SK-N-MC (cell line): ENCODE results near the gene PRAMEF11.
"Not testable (repeated sequence)": the region's sequence is repeated elsewhere in the genome, so short reads cannot be mapped to it uniquely, and the experiment has no call there.

Experiments used
- DNase-seq: peaks from one replicate; pipeline ENCODE4 v3.0.0-alpha.2; 2011; ENCODE audit warnings: low read depth, low spot score
- H3K27ac ChIP-seq: fragments of 200-600 bp; sonication (generic); 2 replicates; pipeline ENCODE4 v1.5.1; 2016; ENCODE audit warnings: mixed run types
- H3K36me3 ChIP-seq: fragments of 200-600 bp; sonication (generic); 2 replicates; pipeline ENCODE4 v1.6.1; 2017; ENCODE audit warnings: antibody characterized with exemption, low read length, mixed read lengths; ENCODE audit not compliant: insufficient read depth
- H3K4me3 ChIP-seq: fragments of 200-600 bp; sonication (generic); 2 replicates; pipeline ENCODE4 v1.5.1; 2016
- H3K9ac ChIP-seq: fragments of 200-600 bp; sonication (generic); 2 replicates; pipeline ENCODE4 v1.8.0; 2017; ENCODE audit warnings: mixed run types, mixed read lengths; ENCODE audit not compliant: insufficient read length
- H3K9me3 ChIP-seq: fragments of 200-600 bp; sonication (generic); 2 replicates; pipeline ENCODE4 v1.6.1; 2017; ENCODE audit warnings: low read depth, mild to moderate bottlenecking, antibody characterized with exemption, low read length, moderate library complexity, mixed read lengths
- EZH2 ChIP-seq: fragments of 200-600 bp; sonication (generic); IDR thresholded peaks from one replicate; pipeline ENCODE4 v1.6.1; 2017; ENCODE audit warnings: antibody characterized with exemption
- FOXP2 ChIP-seq: optimal IDR thresholded peaks from 2 replicates; pipeline ENCODE3; 2011; ENCODE audit warnings: mild to moderate bottlenecking, moderate library complexity; ENCODE audit not compliant: insufficient read depth; ENCODE audit errors: extremely low read length, control extremely low read depth
- POLR2AphosphoS5 ChIP-seq: IDR thresholded peaks from 2 replicates; pipeline ENCODE4 v1.6.1; 2012; ENCODE audit warnings: mild to moderate bottlenecking, low read depth, low read length, borderline replicate concordance

Gene PRAMEF11

GRCh38 chr1:12809933-12810332, 21.3 kb downstream of the PRAMEF11 start:
- Histone ChIP-seq H3K36me3 (no peaks in the 10 kb centered on the region), H3K27ac (no peak overlapping the region), H3K4me3 (no peak overlapping the region), H3K9me3 (no peaks in the 10 kb centered on the region), H3K9ac (no peak overlapping the region)
- TF ChIP-seq EZH2 = no peak
- TF ChIP-seq FOXP2 = no peak
- TF ChIP-seq POLR2AphosphoS5 = no peak
- no peak for DNase-seq

GRCh38 chr1:12799730-12800129, 31.5 kb downstream of the PRAMEF11 start:
- TF ChIP-seq POLR2AphosphoS5 = no peak
- no peak for TF ChIP-seq EZH2
- no peak for TF ChIP-seq FOXP2
- no peak overlapping the region for H3K9ac ChIP-seq
- no peaks in the 10 kb centered on the region for H3K36me3 ChIP-seq
- no peak for DNase-seq
- no peaks in the 10 kb centered on the region for H3K9me3 ChIP-seq
- no peak overlapping the region for H3K4me3 ChIP-seq
- H3K27ac ChIP-seq = no peak overlapping the region

GRCh38 chr1:12798911-12799310, 32.3 kb downstream of the PRAMEF11 start:
- H3K9me3 ChIP-seq = no peaks in the 10 kb centered on the region
- H3K36me3 ChIP-seq = no peaks in the 10 kb centered on the region
- DNase-seq = no peak
- no peak overlapping the region for H3K9ac ChIP-seq
- no peak overlapping the region for H3K4me3 ChIP-seq
- no peak for TF ChIP-seq POLR2AphosphoS5
- no peak for TF ChIP-seq EZH2
- TF ChIP-seq FOXP2 = no peak
- no peak overlapping the region for H3K27ac ChIP-seq

GRCh38 chr1:12791097-12791496, 40.1 kb downstream of the PRAMEF11 start, which contains the start of gene PRAMEF1:
Gene PRAMEF1 (plus strand): TSS chr1:12791397. CDS start chr1:12793228, 1,831 bp downstream.
- not testable (repeated sequence) for H3K27ac ChIP-seq, H3K9me3 ChIP-seq, H3K36me3 ChIP-seq, H3K4me3 ChIP-seq, H3K9ac ChIP-seq, DNase-seq

- H3K27ac ChIP-seq, H3K9ac ChIP-seq, H3K9me3 ChIP-seq, H3K36me3 ChIP-seq, DNase-seq, H3K4me3 ChIP-seq: not testable (repeated sequence)
Measured at GRCh38 chr1:12784729-12785128, 46.5 kb downstream of the PRAMEF11 start.

- H3K4me3 ChIP-seq, H3K9me3 ChIP-seq, DNase-seq: not testable (repeated sequence)
Measured at GRCh38 chr1:12783783-12784182, 47.4 kb downstream of the PRAMEF11 start.

GRCh38 chr1:12781488-12781887, 49.7 kb downstream of the PRAMEF11 start:
- H3K27ac ChIP-seq, H3K9me3 ChIP-seq, H3K36me3 ChIP-seq, H3K9ac ChIP-seq, H3K4me3 ChIP-seq, DNase-seq: not testable (repeated sequence)

More at GRCh38 chr1:12783783-12784182, 47.4 kb downstream of the PRAMEF11 start:
- not testable (repeated sequence) for H3K36me3 ChIP-seq, H3K9ac ChIP-seq, H3K27ac ChIP-seq

- no peak overlapping the region for H3K4me3 ChIP-seq
- H3K9ac ChIP-seq = no peak overlapping the region
- no peaks in the 10 kb centered on the region for H3K36me3 ChIP-seq
- no peak for DNase-seq
- H3K9me3 ChIP-seq = no peaks in the 10 kb centered on the region
- H3K27ac ChIP-seq = no peak overlapping the region
- TF ChIP-seq EZH2 = no peak
- TF ChIP-seq FOXP2 = no peak
- TF ChIP-seq POLR2AphosphoS5 = no peak
Measured at GRCh38 chr1:12778907-12779306, 52.3 kb downstream of the PRAMEF11 start.

- TF ChIP-seq FOXP2 = no peak
- TF ChIP-seq EZH2 = no peak
- no peak for TF ChIP-seq POLR2AphosphoS5
- Histone ChIP-seq H3K9ac (no peak overlapping the region), H3K9me3 (no peaks in the 10 kb centered on the region), H3K36me3 (no peaks in the 10 kb centered on the region), H3K27ac (no peak overlapping the region), H3K4me3 (no peak overlapping the region)
- DNase-seq = no peak
Measured at GRCh38 chr1:12778061-12778460, 53.1 kb downstream of the PRAMEF11 start.
